ENCODE measurements around the gene DQX1.
A peak's percentile ranks its signal among the peaks of the same experiment; 100 is the strongest.

GRCh38 chr2:74502147-74502719 is 23.8 kb downstream of the DQX1 start:
- TF ChIP-seq CTCF (conservative IDR thresholded peaks at IDR 0.05; ENCODE audit: low read depth in 2 of 2), result no peak
- TF ChIP-seq EZH2 (IDR thresholded peaks at IDR 0.05; ENCODE audit: low read depth, unreplicated experiment), result peak; percentile 97
- TF ChIP-seq EZH2phosphoT487 (IDR thresholded peaks at IDR 0.05; ENCODE audit: unreplicated experiment), result peak; percentile 78
- TF ChIP-seq POLR2AphosphoS5 (IDR thresholded peaks at IDR 0.05; ENCODE audit: low read depth), result no peak

Measured in GM23338 (cell line).